ENCODE measurements around the gene OR14A2. TPM values are rescaled to one million over a fixed set of nuclear protein-coding genes. Genes with fewer than 3 reads are reported as not detected.
A peak's percentile ranks its signal among the peaks of the same experiment; 100 is the strongest.

The OR14A2 gene
- polyA plus RNA-seq, 1 donor from 2014 or later: not detected

- Histone ChIP-seq H3K36me3 (ENCODE audit: insufficient read depth, low read length) (no peaks in the 10 kb centered on the region), H3K9me2 (ENCODE audit: insufficient read depth, low read length) (no peaks in the 10 kb centered on the region), H3F3A (ENCODE audit: insufficient read depth, low read length, poor library complexity, severe bottlenecking) (no peaks in the 10 kb centered on the region), H3K4me2 (ENCODE audit: low read length) (no peak overlapping the region), H2AFZ (ENCODE audit: low read depth, low read length) (no peak overlapping the region), H4K20me1 (ENCODE audit: insufficient read depth) (no peaks in the 10 kb centered on the region), H3K79me2 (replicated peaks; ENCODE audit: insufficient read depth, low read length) (no peaks in the 10 kb centered on the region), H3K4me3 (ENCODE audit: low read length) (no peak overlapping the region), H3K27me3 (ENCODE audit: insufficient read depth, low read depth, low read length) (no peaks in the 10 kb centered on the region), H3K9ac (ENCODE audit: low read length) (no peak overlapping the region), H3K9me3 (ENCODE audit: low read length) (no peaks in the 10 kb centered on the region), H3K27ac (ENCODE audit: low read length) (no peak overlapping the region)
- TF ChIP-seq POLR2AphosphoS5 (IDR thresholded peaks at IDR 0.05): no peak
- no peak for TF ChIP-seq MXI1 (conservative IDR thresholded peaks at IDR 0.05; ENCODE audit: poor library complexity, severe bottlenecking)
- TF ChIP-seq EZH2 (IDR thresholded peaks at IDR 0.05; ENCODE audit: borderline replicate concordance, insufficient read depth, low read length, poor library complexity, severe bottlenecking): no peak
- no peak for TF ChIP-seq SMC3 (conservative IDR thresholded peaks at IDR 0.05; ENCODE audit: poor library complexity)
- TF ChIP-seq, protein P1, sequence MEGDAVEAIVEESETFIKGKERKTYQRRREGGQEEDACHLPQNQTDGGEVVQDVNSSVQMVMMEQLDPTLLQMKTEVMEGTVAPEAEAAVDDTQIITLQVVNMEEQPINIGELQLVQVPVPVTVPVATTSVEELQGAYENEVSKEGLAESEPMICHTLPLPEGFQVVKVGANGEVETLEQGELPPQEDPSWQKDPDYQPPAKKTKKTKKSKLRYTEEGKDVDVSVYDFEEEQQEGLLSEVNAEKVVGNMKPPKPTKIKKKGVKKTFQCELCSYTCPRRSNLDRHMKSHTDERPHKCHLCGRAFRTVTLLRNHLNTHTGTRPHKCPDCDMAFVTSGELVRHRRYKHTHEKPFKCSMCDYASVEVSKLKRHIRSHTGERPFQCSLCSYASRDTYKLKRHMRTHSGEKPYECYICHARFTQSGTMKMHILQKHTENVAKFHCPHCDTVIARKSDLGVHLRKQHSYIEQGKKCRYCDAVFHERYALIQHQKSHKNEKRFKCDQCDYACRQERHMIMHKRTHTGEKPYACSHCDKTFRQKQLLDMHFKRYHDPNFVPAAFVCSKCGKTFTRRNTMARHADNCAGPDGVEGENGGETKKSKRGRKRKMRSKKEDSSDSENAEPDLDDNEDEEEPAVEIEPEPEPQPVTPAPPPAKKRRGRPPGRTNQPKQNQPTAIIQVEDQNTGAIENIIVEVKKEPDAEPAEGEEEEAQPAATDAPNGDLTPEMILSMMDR (IDR thresholded peaks at IDR 0.05; ENCODE audit: poor library complexity, severe bottlenecking): no peak
- no peak for TF ChIP-seq RAD21 (conservative IDR thresholded peaks at IDR 0.05)
- no peak for TF ChIP-seq TAF1 (IDR thresholded peaks at IDR 0.05; ENCODE audit: low read depth)
- TF ChIP-seq EP300 (conservative IDR thresholded peaks at IDR 0.05; ENCODE audit: poor library complexity, severe bottlenecking): no peak
- TF ChIP-seq, protein P2, sequence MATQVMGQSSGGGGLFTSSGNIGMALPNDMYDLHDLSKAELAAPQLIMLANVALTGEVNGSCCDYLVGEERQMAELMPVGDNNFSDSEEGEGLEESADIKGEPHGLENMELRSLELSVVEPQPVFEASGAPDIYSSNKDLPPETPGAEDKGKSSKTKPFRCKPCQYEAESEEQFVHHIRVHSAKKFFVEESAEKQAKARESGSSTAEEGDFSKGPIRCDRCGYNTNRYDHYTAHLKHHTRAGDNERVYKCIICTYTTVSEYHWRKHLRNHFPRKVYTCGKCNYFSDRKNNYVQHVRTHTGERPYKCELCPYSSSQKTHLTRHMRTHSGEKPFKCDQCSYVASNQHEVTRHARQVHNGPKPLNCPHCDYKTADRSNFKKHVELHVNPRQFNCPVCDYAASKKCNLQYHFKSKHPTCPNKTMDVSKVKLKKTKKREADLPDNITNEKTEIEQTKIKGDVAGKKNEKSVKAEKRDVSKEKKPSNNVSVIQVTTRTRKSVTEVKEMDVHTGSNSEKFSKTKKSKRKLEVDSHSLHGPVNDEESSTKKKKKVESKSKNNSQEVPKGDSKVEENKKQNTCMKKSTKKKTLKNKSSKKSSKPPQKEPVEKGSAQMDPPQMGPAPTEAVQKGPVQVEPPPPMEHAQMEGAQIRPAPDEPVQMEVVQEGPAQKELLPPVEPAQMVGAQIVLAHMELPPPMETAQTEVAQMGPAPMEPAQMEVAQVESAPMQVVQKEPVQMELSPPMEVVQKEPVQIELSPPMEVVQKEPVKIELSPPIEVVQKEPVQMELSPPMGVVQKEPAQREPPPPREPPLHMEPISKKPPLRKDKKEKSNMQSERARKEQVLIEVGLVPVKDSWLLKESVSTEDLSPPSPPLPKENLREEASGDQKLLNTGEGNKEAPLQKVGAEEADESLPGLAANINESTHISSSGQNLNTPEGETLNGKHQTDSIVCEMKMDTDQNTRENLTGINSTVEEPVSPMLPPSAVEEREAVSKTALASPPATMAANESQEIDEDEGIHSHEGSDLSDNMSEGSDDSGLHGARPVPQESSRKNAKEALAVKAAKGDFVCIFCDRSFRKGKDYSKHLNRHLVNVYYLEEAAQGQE (IDR thresholded peaks at IDR 0.05; ENCODE audit: borderline replicate concordance): no peak
These were observed 46.6 kb downstream of the OR14A2 start for GRCh38 chr1:247701338-247701737.

GRCh38 chr1:247681288-247681897 is 66.5 kb downstream of the OR14A2 start:
- Histone ChIP-seq H3K9ac (ENCODE audit: low read length) (no peak overlapping the region), H3K4me3 (ENCODE audit: low read length) (no peak overlapping the region), H3K9me3 (ENCODE audit: low read length) (no peaks in the 10 kb centered on the region), H2AFZ (ENCODE audit: low read depth, low read length) (no peak overlapping the region), H3K27ac (ENCODE audit: low read length) (no peak overlapping the region), H3K79me2 (replicated peaks; ENCODE audit: insufficient read depth, low read length) (no peaks in the 10 kb centered on the region), H3K4me2 (ENCODE audit: low read length) (no peak overlapping the region), H3F3A (ENCODE audit: insufficient read depth, low read length, poor library complexity, severe bottlenecking) (no peaks in the 10 kb centered on the region), H3K36me3 (ENCODE audit: insufficient read depth, low read length) (no peaks in the 10 kb centered on the region), H4K20me1 (ENCODE audit: insufficient read depth) (no peaks in the 10 kb centered on the region), H3K27me3 (ENCODE audit: insufficient read depth, low read depth, low read length) (no peaks in the 10 kb centered on the region), H3K9me2 (ENCODE audit: insufficient read depth, low read length) (no peaks in the 10 kb centered on the region)
- TF ChIP-seq EP300 (conservative IDR thresholded peaks at IDR 0.05; ENCODE audit: poor library complexity, severe bottlenecking): no peak
- TF ChIP-seq, protein P1 (IDR thresholded peaks at IDR 0.05; ENCODE audit: poor library complexity, severe bottlenecking): peak; percentile 35

Data from neural cell (in vitro differentiated cells).